Measurements from ENCODE around the gene LPCAT3. TPM values are rescaled to one million over a fixed set of nuclear protein-coding genes. Genes with fewer than 3 reads are reported as not detected.

Gene LPCAT3
- polyA plus RNA-seq, 1 experiment: 37.6 TPM

- Histone ChIP-seq H3K27me3 (ENCODE audit: control insufficient read depth, insufficient read depth, low read length) (no peaks in the 10 kb centered on the region), H3K27ac (ENCODE audit: low read depth, low read length) (no peak overlapping the region), H3K4me3 (ENCODE audit: low read depth, low read length) (no peak overlapping the region), H3K9me3 (ENCODE audit: control insufficient read depth, insufficient read depth, low read length) (no peaks in the 10 kb centered on the region)
- no peak for DNase-seq (ENCODE audit: low read depth, low spot score)
- ChIA-PET POLR2A (no interaction called here), CTCF (no interaction called here)
- no peak for TF ChIP-seq CTCF (IDR thresholded peaks at IDR 0.05; ENCODE audit: low read depth, low read length)
Observed at GRCh38 chr12:7009512-7009911, 8.8 kb downstream of the LPCAT3 start.

GRCh38 chr12:7008864-7009263, 9.4 kb downstream of the LPCAT3 start:
- ChIA-PET CTCF (interaction anchor here (1.2 to 1.9 kb wide), 3 partner anchors 9 to 44 kb away, joined by 3 to 7 read pairs (median 6); partner anchors contain the start of gene LPCAT3), POLR2A (no interaction called here)

DNA sequence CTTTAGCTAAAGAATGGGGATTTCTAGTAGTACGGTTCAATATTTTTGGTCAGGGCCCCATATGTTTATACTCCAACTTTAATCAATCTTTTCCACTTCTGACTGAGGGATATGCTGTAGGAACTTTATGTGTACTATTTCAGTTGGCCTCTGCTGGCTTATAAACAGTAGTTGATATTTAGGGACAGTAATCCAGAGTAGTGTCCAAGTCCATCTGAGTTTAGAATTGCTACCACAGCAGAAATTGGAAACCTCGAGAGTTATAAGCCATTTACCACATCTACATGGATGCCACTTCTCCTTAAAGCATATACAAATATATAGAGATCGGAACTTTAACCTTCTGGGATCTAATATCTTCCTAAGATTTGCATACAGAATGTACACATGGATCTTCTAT, 11.6 kb downstream of the LPCAT3 start:
- Histone ChIP-seq H3K9me3 (ENCODE audit: control insufficient read depth, insufficient read depth, low read length) (no peaks in the 10 kb centered on the region), H3K27me3 (ENCODE audit: control insufficient read depth, insufficient read depth, low read length) (no peaks in the 10 kb centered on the region), H3K4me3 (ENCODE audit: low read depth, low read length) (no peak overlapping the region), H3K27ac (ENCODE audit: low read depth, low read length) (no peak overlapping the region)
- DNase-seq (ENCODE audit: low read depth, low spot score): no peak
- ChIA-PET CTCF (interaction anchor here (1.0 kb wide), 1 partner anchor 12 kb away, joined by 3 read pairs; the partner anchor contains the start of gene LPCAT3), POLR2A (no interaction called here)
- TF ChIP-seq CTCF (IDR thresholded peaks at IDR 0.05; ENCODE audit: low read depth, low read length): no peak

More at GRCh38 chr12:7008864-7009263, 9.4 kb downstream of the LPCAT3 start:
- no peaks in the 10 kb centered on the region for H3K27me3 ChIP-seq (ENCODE audit: control insufficient read depth, insufficient read depth, low read length)
- H3K9me3 ChIP-seq (ENCODE audit: control insufficient read depth, insufficient read depth, low read length): no peaks in the 10 kb centered on the region
- H3K27ac ChIP-seq (ENCODE audit: low read depth, low read length): no peak overlapping the region
- no peak for TF ChIP-seq CTCF (IDR thresholded peaks at IDR 0.05; ENCODE audit: low read depth, low read length)
- DNase-seq (ENCODE audit: low read depth, low spot score): no peak
- H3K4me3 ChIP-seq (ENCODE audit: low read depth, low read length): no peak overlapping the region

DNA sequence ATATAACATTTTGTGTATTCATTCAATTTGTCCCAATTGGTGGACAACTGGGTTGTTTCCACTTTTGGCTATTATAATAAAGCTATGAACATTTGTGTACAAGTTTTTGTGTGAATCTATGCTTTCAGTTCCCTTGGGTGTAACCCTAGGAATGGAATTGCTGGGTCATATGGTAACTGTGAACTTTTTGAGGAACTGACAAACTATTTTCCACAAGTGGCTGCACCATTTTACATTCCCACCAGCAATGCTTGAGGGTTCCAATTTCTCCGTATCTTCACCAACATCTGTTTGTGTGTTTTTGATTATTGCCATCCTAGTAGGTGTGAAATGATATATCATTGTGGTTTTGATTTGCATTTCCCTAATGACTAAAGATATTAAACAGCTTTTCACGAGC, 13.0 kb downstream of the LPCAT3 start:
- ChIA-PET CTCF (no interaction called here), POLR2A (no interaction called here)
- H3K27me3 ChIP-seq (ENCODE audit: control insufficient read depth, insufficient read depth, low read length): no peaks in the 10 kb centered on the region
- H3K9me3 ChIP-seq (ENCODE audit: control insufficient read depth, insufficient read depth, low read length): no peaks in the 10 kb centered on the region
- TF ChIP-seq CTCF (IDR thresholded peaks at IDR 0.05; ENCODE audit: low read depth, low read length): no peak
- no peak for DNase-seq (ENCODE audit: low read depth, low spot score)
- H3K4me3 ChIP-seq (ENCODE audit: low read depth, low read length): no peak overlapping the region
- H3K27ac ChIP-seq (ENCODE audit: low read depth, low read length): no peak overlapping the region

DNA sequence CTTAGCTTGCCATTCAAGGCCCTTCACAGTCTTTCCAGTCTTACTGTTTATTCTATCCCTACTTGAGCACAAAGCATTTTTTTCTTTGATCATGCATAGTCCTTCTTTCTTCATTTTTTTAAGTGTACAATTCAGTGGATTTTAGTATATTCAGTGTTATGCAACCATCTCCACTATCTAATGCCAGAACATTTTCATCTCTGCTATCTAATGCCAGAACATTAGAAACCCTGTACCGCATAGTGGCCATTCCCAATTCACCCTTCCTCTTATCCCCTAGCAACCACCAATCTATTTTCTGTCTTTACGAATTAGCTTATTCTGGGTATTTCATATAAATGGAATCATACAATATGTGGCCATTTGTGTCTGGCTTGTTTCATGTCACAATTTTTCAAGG, 13.4 kb downstream of the LPCAT3 start:
- no peak overlapping the region for H3K27ac ChIP-seq (ENCODE audit: low read depth, low read length)
- DNase-seq (ENCODE audit: low read depth, low spot score): no peak
- no peaks in the 10 kb centered on the region for H3K27me3 ChIP-seq (ENCODE audit: control insufficient read depth, insufficient read depth, low read length)
- TF ChIP-seq CTCF (IDR thresholded peaks at IDR 0.05; ENCODE audit: low read depth, low read length): no peak
- H3K4me3 ChIP-seq (ENCODE audit: low read depth, low read length): no peak overlapping the region
- ChIA-PET CTCF (interaction anchor here (0.9 kb wide), 1 partner anchor 39 kb away, joined by 4 read pairs; no protein-coding TSS in a partner anchor), POLR2A (no interaction called here)
- no peaks in the 10 kb centered on the region for H3K9me3 ChIP-seq (ENCODE audit: control insufficient read depth, insufficient read depth, low read length)

Measured in AG04450 (cell line).